Activated CD8-positive, alpha-beta memory T cell treated with anti-CD3 and anti-CD28 coated beads for 48 hours (primary cell): ENCODE results near the gene ZNF44.
A peak's percentile ranks its signal among the peaks of the same experiment; 100 is the strongest.
"Not testable (repeated sequence)": the region's sequence is repeated elsewhere in the genome, so short reads cannot be mapped to it uniquely, and the experiment has no call there.

Experiments used
- DNase-seq, 3 experiments: peaks; one replicate each; pipeline ENCODE4 v3.0.0-alpha.2; 2020; ENCODE audit warnings: low read depth in 2 of 3, low spot score in 2 of 3

ZNF44 gene

DNA sequence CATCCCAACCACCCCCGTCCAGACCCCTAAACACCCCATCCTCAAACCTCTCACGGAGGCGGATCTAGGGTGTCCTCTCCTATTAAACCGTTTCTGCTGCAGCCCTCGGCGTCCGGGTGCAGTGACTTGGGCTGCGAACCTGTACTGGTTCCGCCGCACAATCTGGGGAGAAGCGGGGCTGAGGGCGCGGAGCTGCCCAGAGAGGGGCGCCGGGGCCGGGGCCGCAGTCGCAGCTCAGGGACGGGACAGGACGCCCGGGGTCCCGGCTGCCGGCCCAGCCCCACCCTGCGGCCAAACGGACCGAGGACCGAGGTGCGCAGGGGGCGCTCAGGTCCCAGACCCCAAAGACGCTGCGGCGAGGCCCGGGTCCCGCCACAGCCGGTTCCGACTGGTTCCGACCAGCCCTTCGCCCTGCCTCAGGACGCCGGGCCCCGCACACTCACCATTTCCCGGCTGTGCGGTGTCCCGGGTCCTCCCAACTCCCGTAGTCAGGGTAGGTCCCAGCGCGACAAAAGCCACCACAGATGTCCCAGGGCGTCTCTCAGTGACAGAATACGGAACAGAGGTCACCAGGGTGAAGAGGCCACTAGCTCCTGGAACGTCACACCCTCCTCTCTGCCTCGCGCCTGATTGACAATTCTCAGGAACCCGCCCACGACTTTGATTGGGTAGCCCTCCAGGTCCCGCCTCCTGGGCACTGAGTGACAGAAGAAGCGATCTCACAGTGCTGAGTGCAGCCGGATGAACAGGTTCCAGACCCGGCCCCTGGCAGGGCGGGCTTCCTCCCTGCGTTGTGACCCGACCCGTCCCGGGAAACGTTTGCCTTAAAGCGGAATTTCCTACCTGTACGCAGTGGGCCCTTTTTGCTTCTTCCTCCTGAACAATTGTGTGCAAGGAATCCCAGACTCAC lies at the start of gene ZNF44:
ZNF44 (minus strand) TSS at position 635 of the 910 bp plus-strand sequence; CDS start at position 446, 189 bp downstream.
- DNase-seq: peak; percentile 78 to 85 (median 79)

DNA sequence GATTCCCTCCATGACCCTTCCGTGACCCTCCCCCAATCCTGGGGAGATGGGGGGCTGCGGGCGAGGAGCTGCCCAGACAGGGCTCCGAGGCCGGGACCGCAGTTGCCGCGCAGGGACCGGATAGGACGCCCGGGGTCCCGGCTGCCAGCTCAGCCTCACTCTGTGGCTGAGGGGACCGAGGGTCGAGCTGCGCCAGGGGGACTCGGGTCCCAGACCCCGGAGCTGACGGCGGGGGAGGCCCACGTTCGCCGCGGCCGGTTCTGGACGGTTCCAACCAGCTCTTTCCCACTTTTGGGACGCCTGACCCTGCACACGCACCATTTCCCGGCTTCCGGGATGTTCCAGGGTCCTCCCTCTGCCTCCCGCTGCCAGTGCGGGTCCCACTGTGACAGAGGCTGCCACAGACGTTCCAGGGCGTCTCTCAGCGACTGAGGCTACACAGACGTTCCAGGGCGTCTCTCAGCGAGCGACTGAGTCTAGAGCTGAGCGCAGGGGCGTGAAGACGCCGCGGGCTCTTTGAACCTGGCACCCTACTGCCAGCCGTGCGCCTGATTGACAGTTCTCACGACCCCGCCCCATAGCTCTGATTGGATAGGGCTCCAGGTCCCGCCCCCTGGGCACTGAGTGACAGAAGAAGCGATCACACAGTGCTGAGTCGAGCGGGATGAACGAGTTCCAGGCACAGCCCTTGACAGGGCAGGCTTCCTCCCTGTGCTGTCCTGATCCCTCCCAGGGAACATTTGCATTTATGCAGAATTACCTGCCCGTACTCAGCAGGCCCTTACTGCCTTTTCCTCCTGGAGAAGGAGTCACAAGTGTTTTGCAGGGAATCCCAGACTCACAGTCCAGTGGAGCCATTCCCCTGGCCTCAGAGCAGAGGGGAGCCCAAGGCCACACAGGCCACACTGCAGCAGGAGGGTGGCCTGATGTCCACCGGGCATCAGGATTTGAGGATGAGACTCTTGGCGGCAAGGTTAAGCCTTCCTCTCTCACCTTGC lies 38.8 kb upstream of the ZNF44 start, which contains the start of gene ZNF563:
ZNF563 (minus strand) TSS at position 472 of the 998 bp plus-strand sequence; CDS start at position 321, 151 bp downstream.
- peak; percentile 88 to 95 (median 92) for DNase-seq

DNA sequence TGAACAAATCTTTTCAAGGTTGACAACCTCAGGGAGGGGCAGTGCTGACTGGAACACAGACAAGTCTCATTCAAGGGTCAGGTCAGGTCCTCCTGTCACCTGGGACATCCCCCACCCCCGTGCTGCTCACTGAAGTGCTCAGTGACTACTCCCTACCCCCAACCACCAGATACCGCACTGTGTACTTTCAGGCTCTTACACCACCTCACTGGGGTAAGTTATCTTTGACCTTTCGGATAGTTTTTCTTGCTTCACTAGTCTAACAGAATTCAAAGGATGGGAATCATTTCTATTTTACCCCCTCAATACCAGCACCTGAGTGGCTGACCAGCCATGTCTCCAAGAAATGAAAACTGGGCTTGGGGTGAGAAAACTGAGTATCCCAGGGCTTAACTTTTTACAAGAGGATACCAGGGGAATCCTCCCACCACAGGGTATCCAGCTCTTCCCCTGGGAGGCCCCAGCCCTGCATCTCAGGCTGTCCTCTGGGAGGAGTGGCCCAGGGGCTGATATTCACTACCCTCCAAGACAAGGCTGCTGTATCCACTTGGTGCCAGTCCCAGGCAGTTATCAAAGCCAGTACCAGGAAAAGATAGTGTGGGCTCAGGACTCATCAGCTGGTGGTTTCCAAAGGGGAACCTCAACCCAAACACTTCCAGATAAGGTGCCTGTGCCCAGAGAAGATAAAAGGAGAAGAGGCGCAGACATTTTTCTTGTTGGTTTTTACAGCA lies 36.7 kb upstream of the ZNF44 start:
- peak; percentile 26 to 60 (median 55) for DNase-seq

GRCh38 chr19:12330340-12330739 lies 35.7 kb upstream of the ZNF44 start:
- DNase-seq: no peak

DNA sequence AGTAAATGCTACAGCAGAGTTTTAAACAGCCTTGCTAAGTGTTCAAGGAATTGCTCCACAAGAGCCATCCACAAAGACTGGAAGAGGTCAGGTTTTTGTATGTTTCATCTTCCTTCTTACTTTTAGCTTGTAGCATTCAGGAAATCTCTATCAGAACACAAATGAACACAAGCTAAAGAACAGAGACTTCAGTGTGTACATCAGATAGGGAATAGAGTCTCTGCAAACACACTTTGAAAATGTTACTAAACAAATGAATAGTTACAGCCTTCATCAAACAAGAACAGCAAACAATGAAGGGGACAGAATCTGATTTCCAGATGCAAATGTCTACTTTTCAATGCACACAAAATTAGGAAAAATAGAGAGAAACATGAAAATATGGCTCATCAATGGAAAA lies 31.0 kb upstream of the ZNF44 start:
- no peak for DNase-seq

DNA sequence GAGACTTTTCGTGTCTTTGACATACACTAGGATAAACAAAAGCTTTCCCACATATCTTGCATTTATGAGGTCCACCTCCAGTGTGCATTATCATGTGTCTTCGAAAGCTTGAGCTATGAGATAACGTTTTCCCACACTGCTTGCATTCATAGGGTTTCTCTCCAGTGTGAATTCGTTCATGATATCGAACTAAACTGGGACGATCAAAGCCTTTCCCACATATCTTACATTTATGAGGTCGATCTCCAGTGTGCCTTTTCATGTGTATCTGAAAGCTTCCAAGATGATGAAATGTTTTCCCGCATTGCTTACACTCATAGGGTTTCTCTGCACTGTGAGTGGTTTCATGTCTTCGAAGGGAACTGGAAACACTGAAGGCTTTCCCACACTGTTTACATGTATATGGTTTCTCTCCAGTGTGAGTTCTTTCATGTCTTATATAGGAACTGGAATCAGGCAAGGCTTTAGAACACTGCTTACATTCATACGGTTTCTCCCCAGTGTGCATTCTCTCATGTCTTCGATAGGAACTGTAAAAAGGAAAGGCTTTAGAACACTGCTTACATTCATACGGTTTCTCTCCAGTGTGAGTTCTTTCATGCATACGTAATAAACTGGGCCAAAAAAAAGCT lies 24.2 kb upstream of the ZNF44 start:
- DNase-seq: no peak

GRCh38 chr19:12314553-12314952 lies 19.9 kb upstream of the ZNF44 start:
- no peak for DNase-seq

- not testable (repeated sequence) for DNase-seq
Measured at GRCh38 chr19:12308891-12309290, 14.2 kb upstream of the ZNF44 start.

GRCh38 chr19:12295191-12295590 lies 508 bp upstream of the ZNF44 start:
- DNase-seq: no peak

- DNase-seq: peak; percentile 11 to 20 (median 16)
Measured at GRCh38 chr19:12293777-12294248, 870 bp downstream of the ZNF44 start.

DNA sequence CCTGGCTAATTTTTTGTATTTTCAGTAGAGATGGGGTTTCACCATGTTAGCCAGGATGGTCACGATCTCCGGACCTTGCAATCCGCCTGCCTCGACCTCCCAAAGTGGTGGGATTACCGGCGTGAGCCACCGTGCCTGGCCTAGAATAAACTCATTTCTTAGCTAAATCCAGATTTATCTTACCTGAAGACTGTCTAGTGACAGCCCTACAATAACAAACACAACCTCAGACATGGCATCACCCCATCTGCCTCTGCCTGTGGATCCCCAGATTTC lies 5.0 kb downstream of the ZNF44 start:
- DNase-seq: no peak

DNA sequence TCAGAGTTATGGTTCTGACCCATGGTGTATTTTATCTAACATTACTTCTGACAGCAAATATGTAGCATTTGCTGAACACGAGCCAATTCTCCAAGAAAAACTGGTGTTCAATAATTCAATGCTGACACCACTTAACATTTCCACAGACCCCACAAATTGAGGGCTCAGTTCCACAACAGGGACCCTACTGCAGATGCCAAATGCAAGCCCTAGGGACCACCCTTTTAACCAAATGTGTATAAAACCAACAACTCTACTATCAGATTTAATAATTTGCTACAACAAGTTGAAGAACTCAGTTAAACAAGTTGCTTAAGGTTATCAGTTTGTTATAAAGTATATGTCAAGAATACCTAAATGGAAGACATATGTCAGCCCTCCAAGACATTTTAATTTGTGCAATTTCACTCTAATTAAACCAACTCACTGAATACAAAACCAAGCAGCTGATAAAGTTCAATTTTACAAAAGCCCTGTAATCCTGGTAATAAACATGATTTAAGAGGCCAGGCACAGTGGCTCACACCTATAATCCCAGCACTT lies 6.7 kb downstream of the ZNF44 start:
- DNase-seq: no peak

- DNase-seq: no peak
Measured at GRCh38 chr19:12284631-12285030, 10.1 kb downstream of the ZNF44 start.

- DNase-seq: no peak
Measured at GRCh38 chr19:12284226-12284625, 10.5 kb downstream of the ZNF44 start.

- DNase-seq: no peak
Measured at GRCh38 chr19:12278713-12279112, 16.0 kb downstream of the ZNF44 start.

GRCh38 chr19:12272980-12273901 lies 21.4 kb downstream of the ZNF44 start:
- DNase-seq: no peak

DNA sequence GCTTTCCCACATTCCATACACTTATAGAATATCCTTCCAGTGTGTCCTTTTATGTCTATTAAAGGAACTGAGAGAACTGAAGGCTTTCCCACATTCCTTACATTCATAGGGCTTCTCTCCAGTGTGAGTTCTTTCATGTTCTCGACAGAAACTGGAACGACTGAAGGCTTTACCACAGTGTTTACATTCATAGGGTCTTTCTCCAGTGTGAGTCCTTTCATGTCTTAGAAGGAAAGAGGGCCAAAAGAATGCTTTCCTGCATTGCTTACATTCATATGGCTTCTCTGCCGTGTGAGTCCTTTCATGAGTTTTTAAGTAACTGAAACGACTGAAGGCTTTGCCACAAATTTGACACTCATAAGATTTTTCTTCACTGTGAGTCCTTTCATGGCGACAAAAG lies 22.3 kb downstream of the ZNF44 start:
- DNase-seq: no peak

DNA sequence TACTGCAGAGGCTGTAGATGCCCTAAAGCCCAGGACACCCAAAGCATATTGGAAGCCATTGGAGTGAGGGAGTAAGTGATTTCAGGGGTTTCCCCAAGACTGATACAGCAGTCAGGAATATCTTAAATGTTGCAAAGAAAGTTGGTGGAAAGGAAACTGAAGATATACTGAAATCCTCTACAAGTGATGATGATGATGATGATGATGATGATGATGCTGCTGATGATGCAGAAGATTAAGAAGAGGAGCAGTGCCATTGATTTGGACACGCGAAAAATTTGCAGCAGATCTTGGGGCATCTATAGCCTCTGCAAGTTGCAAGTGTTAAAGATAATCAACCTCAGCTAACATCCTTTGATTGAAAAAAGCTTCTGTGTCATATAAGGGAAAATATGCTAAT lies 23.8 kb downstream of the ZNF44 start:
- DNase-seq: no peak
